ENCODE results near the gene CIDEB. TPM values are rescaled to one million over a fixed set of nuclear protein-coding genes. Genes with fewer than 3 reads are reported as not detected.

CIDEB gene
- total and polyA plus RNA-seq, 10 of the 15 experiments (the other 5 are each of a cell fraction or from before 2014, with no cell fraction given) = 0.34 to 6.3 (median 3.2) TPM

- ChIA-PET SMC1A (ENCODE audit: uncharacterized antibody, unreplicated experiment) (no interaction called here), RAD21 (ENCODE audit: unreplicated experiment) (no interaction called here), CTCF (interaction anchor here (0.8 to 2.1 kb wide), 2 partner anchors 16 to 20 kb away, joined by 4 to 10 read pairs; partner anchors contain the start of gene TINF2), POLR2A (interaction anchor here (0.5 to 0.9 kb wide), 3 partner anchors 17 to 34 kb away, joined by 3 read pairs; partner anchors contain the start of gene TINF2)
- DNase-seq (ENCODE audit: low read depth, low spot score) (no peak), FAIRE-seq (no peak), ATAC-seq (peak; percentile 36)
- 70% methylated on average over 14 of the region's 14 CpGs for WGBS (ENCODE audit: insufficient coverage, insufficient replicate concordance, low lambda C conversion rate, missing lambda C conversion rate)
- no peak within 1 kb of the TSS for H2AFZ ChIP-seq (ENCODE audit: control insufficient read depth, low read depth, low read length)
- no peak within 1 kb of the TSS for H3K4me3 ChIP-seq
- H3K4me1 ChIP-seq (ENCODE audit: control insufficient read depth, insufficient read depth, low read length) = no peaks in the 10 kb centered on the region
- no peaks in the 10 kb centered on the region for H3K79me2 ChIP-seq (ENCODE audit: control insufficient read depth, insufficient read depth, low read length)
- peaks cover 3 to 11% of the 10 kb centered on the region in 2 experiments; a peak in 3 of 4 replicates for H3K36me3 ChIP-seq (ENCODE audit: control insufficient read depth in 2 of 2, insufficient read depth in 2 of 2, low read length in 1 of 2)
- no peaks in the 10 kb centered on the region for H3K9me3 ChIP-seq (replicated peaks; ENCODE audit: control insufficient read depth, insufficient read depth, low read length)
- no peak within 1 kb of the TSS for H3K27ac ChIP-seq (ENCODE audit: control insufficient read depth, insufficient read depth)
- no peak within 1 kb of the TSS for H3K4me2 ChIP-seq (ENCODE audit: control insufficient read depth, insufficient read depth)
- H4K20me1 ChIP-seq (ENCODE audit: control insufficient read depth, insufficient read depth) = no peaks in the 10 kb centered on the region
- in situ Hi-C loops (cut with MboI) = no loop called here
- no peak for TF ChIP-seq JUND (IDR thresholded peaks at IDR 0.05; ENCODE audit: low read depth, low read length)
- TF ChIP-seq JUNB (IDR thresholded peaks at IDR 0.05) = no peak
- TF ChIP-seq MXI1 (IDR thresholded peaks at IDR 0.05; ENCODE audit: low read depth, low read length) = no peak
- TF ChIP-seq, protein P1, sequence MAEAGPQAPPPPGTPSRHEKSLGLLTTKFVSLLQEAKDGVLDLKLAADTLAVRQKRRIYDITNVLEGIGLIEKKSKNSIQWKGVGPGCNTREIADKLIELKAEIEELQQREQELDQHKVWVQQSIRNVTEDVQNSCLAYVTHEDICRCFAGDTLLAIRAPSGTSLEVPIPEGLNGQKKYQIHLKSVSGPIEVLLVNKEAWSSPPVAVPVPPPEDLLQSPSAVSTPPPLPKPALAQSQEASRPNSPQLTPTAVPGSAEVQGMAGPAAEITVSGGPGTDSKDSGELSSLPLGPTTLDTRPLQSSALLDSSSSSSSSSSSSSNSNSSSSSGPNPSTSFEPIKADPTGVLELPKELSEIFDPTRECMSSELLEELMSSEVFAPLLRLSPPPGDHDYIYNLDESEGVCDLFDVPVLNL (IDR thresholded peaks at IDR 0.05; ENCODE audit: low read depth, low read length) = no peak
- no peak for TF ChIP-seq NFYA (IDR thresholded peaks at IDR 0.05; ENCODE audit: borderline replicate concordance, low read depth, low read length)
- no peak for TF ChIP-seq ASH2L (IDR thresholded peaks at IDR 0.05; ENCODE audit: borderline replicate concordance, low read depth)
- no peak for TF ChIP-seq GABPA (IDR thresholded peaks at IDR 0.05; ENCODE audit: low read depth)
- TF ChIP-seq ZBTB33 (IDR thresholded peaks at IDR 0.05) = no peak
- TF ChIP-seq BMI1 (IDR thresholded peaks at IDR 0.05; ENCODE audit: borderline replicate concordance) = no peak
- no peak for TF ChIP-seq ZBTB11 (CRISPR knock-in tag; IDR thresholded peaks at IDR 0.05)
- no peak for TF ChIP-seq WRNIP1 (IDR thresholded peaks at IDR 0.05; ENCODE audit: borderline replicate concordance, low read depth, low read length)
- BruUV-seq (replicated peaks) = no TSS peak
- H3K9ac ChIP-seq (ENCODE audit: control insufficient read depth, insufficient read depth, low read length) = no peak within 1 kb of the TSS
- intact Hi-C loops (cut with micrococcal nuclease; ENCODE audit: unreplicated experiment) = no loop called here
- no peaks in the 10 kb centered on the region for H3K27me3 ChIP-seq (replicated peaks in 1 of 2; ENCODE audit: control insufficient read depth in 2 of 2, insufficient read depth in 2 of 2, low read length in 1 of 2)
Observed at GRCh38 chr14:24262821-24263733, 44.7 kb downstream of the CIDEB start, which contains the start of gene TGM1. Gene TGM1 (minus strand): TSS chr14:24263177. CDS start chr14:24262352, 825 bp downstream.
